ENCODE results near the gene FOXP1.

Gene FOXP1

GRCh38 chr3:71244826-71245488 is 338.6 kb downstream of the FOXP1 start:
- TF ChIP-seq TAF1 (IDR thresholded peaks at IDR 0.05; ENCODE audit: borderline replicate concordance, insufficient read depth, low read length) (no peak), REST (IDR thresholded peaks at IDR 0.05; ENCODE audit: insufficient read depth in 1 of 2, low read depth in 2 of 2, low read length in 2 of 2) (no peak), FOXP2 (optimal IDR thresholded peaks at IDR 0.05; ENCODE audit: borderline replicate concordance, extremely low read depth, extremely low read length, insufficient read depth) (no peak), SIN3A (IDR thresholded peaks at IDR 0.05; ENCODE audit: borderline replicate concordance, insufficient read depth, low read length) (no peak), POLR2AphosphoS5 (IDR thresholded peaks at IDR 0.05; ENCODE audit: low read depth, low read length) (no peak)

GRCh38 chr3:71244153-71244825 is 339.2 kb downstream of the FOXP1 start:
- TF ChIP-seq TAF1 (IDR thresholded peaks at IDR 0.05; ENCODE audit: borderline replicate concordance, insufficient read depth, low read length) (no peak), REST (IDR thresholded peaks at IDR 0.05; ENCODE audit: insufficient read depth in 1 of 2, low read depth in 2 of 2, low read length in 2 of 2) (no peak), FOXP2 (optimal IDR thresholded peaks at IDR 0.05; ENCODE audit: borderline replicate concordance, extremely low read depth, extremely low read length, insufficient read depth) (no peak), SIN3A (IDR thresholded peaks at IDR 0.05; ENCODE audit: borderline replicate concordance, insufficient read depth, low read length) (no peak), POLR2AphosphoS5 (IDR thresholded peaks at IDR 0.05; ENCODE audit: low read depth, low read length) (no peak)

- TF ChIP-seq POLR2AphosphoS5 (IDR thresholded peaks at IDR 0.05; ENCODE audit: low read depth, low read length) (no peak), REST (IDR thresholded peaks at IDR 0.05; ENCODE audit: insufficient read depth in 1 of 2, low read depth in 2 of 2, low read length in 2 of 2) (no peak), FOXP2 (optimal IDR thresholded peaks at IDR 0.05; ENCODE audit: borderline replicate concordance, extremely low read depth, extremely low read length, insufficient read depth) (no peak), SIN3A (IDR thresholded peaks at IDR 0.05; ENCODE audit: borderline replicate concordance, insufficient read depth, low read length) (no peak), TAF1 (IDR thresholded peaks at IDR 0.05; ENCODE audit: borderline replicate concordance, insufficient read depth, low read length) (no peak)
Observed at GRCh38 chr3:71243229-71243628, 340.3 kb downstream of the FOXP1 start.

DNA sequence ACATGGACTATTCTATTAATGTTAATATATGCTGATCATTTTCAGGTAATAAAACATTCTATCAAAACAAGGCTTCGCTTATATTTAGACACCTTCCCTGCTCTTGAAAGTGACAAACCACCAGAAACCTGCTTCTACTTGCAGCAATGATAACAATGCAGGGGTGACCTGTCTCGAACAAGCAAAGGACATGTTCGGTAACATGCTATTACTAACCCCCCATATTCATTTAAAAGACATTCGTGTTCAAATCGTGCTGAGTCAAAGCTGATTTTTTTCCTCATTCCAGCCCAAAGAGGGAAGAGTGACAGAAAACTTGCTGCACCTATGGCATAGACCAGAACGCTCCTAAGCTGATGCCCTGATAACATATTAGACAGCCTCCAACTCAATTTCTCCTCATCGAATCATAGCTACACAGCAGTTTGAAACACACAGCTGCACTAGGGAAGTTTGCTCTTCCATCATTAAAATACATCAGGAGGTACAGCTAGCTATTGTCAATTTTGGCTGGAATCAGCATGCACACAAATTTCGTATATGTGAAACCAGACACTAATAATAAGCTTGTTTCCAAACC is 341.5 kb downstream of the FOXP1 start:
- TF ChIP-seq REST (IDR thresholded peaks at IDR 0.05; ENCODE audit: insufficient read depth in 1 of 2, low read depth in 2 of 2, low read length in 2 of 2) (no peak), FOXP2 (optimal IDR thresholded peaks at IDR 0.05; ENCODE audit: borderline replicate concordance, extremely low read depth, extremely low read length, insufficient read depth) (no peak), TAF1 (IDR thresholded peaks at IDR 0.05; ENCODE audit: borderline replicate concordance, insufficient read depth, low read length) (no peak), SIN3A (IDR thresholded peaks at IDR 0.05; ENCODE audit: borderline replicate concordance, insufficient read depth, low read length) (no peak), POLR2AphosphoS5 (IDR thresholded peaks at IDR 0.05; ENCODE audit: low read depth, low read length) (no peak)
